Progenitor cell of endocrine pancreas (in vitro differentiated cells): Measurements from ENCODE around the gene OR6B1. TPM values are rescaled to one million over a fixed set of nuclear protein-coding genes. Genes with fewer than 3 reads are reported as not detected.

Experiments
- DNase-seq: peaks from one replicate; pipeline ENCODE4 v3.0.0; 2021; ENCODE audit warnings: low spot score; ENCODE audit not compliant: unreplicated experiment
- H3K27ac Mint-ChIP-seq: 2 replicates; pipeline ENCODE4 v1.8.0; 2021; ENCODE audit warnings: mild to moderate bottlenecking, moderate library complexity, mixed read lengths
- H3K27me3 Mint-ChIP-seq: 2 replicates; pipeline ENCODE4 v1.8.0; 2021; ENCODE audit warnings: mixed read lengths
- H3K36me3 Mint-ChIP-seq: 2 replicates; pipeline ENCODE4 v1.8.0; 2022; ENCODE audit warnings: mixed read lengths; ENCODE audit not compliant: insufficient read depth
- H3K4me1 Mint-ChIP-seq: 2 replicates; pipeline ENCODE4 v1.8.0; 2021; ENCODE audit warnings: low read depth, mixed read lengths
- H3K4me3 Mint-ChIP-seq: 2 replicates; pipeline ENCODE4 v1.8.0; 2021; ENCODE audit warnings: low read depth, mild to moderate bottlenecking, moderate library complexity, mixed read lengths
- H3K9me3 Mint-ChIP-seq: 2 replicates; pipeline ENCODE4 v1.8.0; 2021; ENCODE audit warnings: low read depth, mixed read lengths
- CTCF ChIP-seq: fragments of 200-600 bp; sonication (generic); IDR thresholded peaks from one replicate; pipeline ENCODE4 v1.5.0; 2021; ENCODE audit warnings: antibody characterized with exemption, mild to moderate bottlenecking; ENCODE audit not compliant: unreplicated experiment
- long read RNA-seq: library from polyadenylated mRNA; unstranded; transcript quantifications from one replicate; pipeline ENCODE4 v2.0.0, GENCODE V29; 2020
- total RNA-seq: library from RNA; stranded (reverse); gene quantifications from 2 replicates; pipeline ENCODE4 v1.2.1, GENCODE V29; 2021

OR6B1 gene
- not detected in 2 replicates for total RNA-seq
- long read RNA-seq = 0 reads

- Mint-ChIP-seq H3K27ac (no peak within 1 kb of the TSS), H3K36me3 (peaks cover under 1% of the 10 kb centered on the region), H3K4me1 (peaks cover 10% of the 10 kb centered on the region), H3K4me3 (no peak within 1 kb of the TSS), H3K9me3 (peaks cover 6% of the 10 kb centered on the region), H3K27me3 (peaks cover 4% of the 10 kb centered on the region)
- DNase-seq = no peak
- TF ChIP-seq CTCF = no peak
These were observed at the start of gene OR6B1 for GRCh38 chr7:144000020-144000419. Gene OR6B1, plus strand, starts transcription at chr7:144000320. Its CDS starts 3,677 bp downstream, at chr7:144003997.

- Mint-ChIP-seq H3K27ac (no peak overlapping the region), H3K27me3 (no peaks in the 10 kb centered on the region), H3K36me3 (no peaks in the 10 kb centered on the region), H3K4me1 (no peaks in the 10 kb centered on the region), H3K4me3 (no peak overlapping the region), H3K9me3 (no peaks in the 10 kb centered on the region)
- no peak for DNase-seq
- TF ChIP-seq CTCF = no peak
These were observed 46.7 kb upstream of the OR6B1 start for GRCh38 chr7:143953421-143953820.

GRCh38 chr7:143954135-143954534 is 46.0 kb upstream of the OR6B1 start:
- no peak for DNase-seq
- H3K4me3 Mint-ChIP-seq = no peak overlapping the region
- H3K9me3 Mint-ChIP-seq = no peaks in the 10 kb centered on the region
- no peaks in the 10 kb centered on the region for H3K4me1 Mint-ChIP-seq
- no peaks in the 10 kb centered on the region for H3K36me3 Mint-ChIP-seq
- H3K27me3 Mint-ChIP-seq = no peaks in the 10 kb centered on the region
- no peak overlapping the region for H3K27ac Mint-ChIP-seq
- TF ChIP-seq CTCF = no peak

- no peak for DNase-seq
- Mint-ChIP-seq H3K9me3 (no peaks in the 10 kb centered on the region), H3K4me1 (no peaks in the 10 kb centered on the region), H3K4me3 (no peak within 1 kb of the TSS), H3K27ac (no peak within 1 kb of the TSS), H3K36me3 (no peaks in the 10 kb centered on the region), H3K27me3 (no peaks in the 10 kb centered on the region)
- TF ChIP-seq CTCF = no peak
These were observed 45.6 kb upstream of the OR6B1 start, which contains the start of gene OR2F1 for GRCh38 chr7:143954544-143954943. Gene OR2F1, plus strand, starts transcription at chr7:143954844. Its CDS starts 5,127 bp downstream, at chr7:143959971.

- H3K9me3 Mint-ChIP-seq = no peaks in the 10 kb centered on the region
- H3K27me3 Mint-ChIP-seq = no peaks in the 10 kb centered on the region
- no peaks in the 10 kb centered on the region for H3K36me3 Mint-ChIP-seq
- DNase-seq = no peak
- no peak overlapping the region for H3K27ac Mint-ChIP-seq
- no peak for TF ChIP-seq CTCF
- H3K4me3 Mint-ChIP-seq = no peak overlapping the region
- H3K4me1 Mint-ChIP-seq = no peaks in the 10 kb centered on the region
These were observed 41.3 kb upstream of the OR6B1 start for GRCh38 chr7:143958781-143959180.
